ENCODE data around the gene FZD1. TPM values are rescaled to one million over a fixed set of nuclear protein-coding genes. Genes with fewer than 3 reads are reported as not detected.

Gene FZD1
- total RNA-seq, result under 1 TPM; 0.16 to 0.20 TPM

- ATAC-seq, result peak; percentile 90
- intact Hi-C loops (cut with micrococcal nuclease), result loop anchor here (10.0 kb wide), 1 partner anchor 179 kb away; no protein-coding TSS in a partner anchor
These were observed at the start of gene FZD1 for GRCh38 chr7:91264046-91264923. TSS of gene FZD1 (plus strand) at chr7:91264433. CDS start at chr7:91264881, 448 bp downstream.

DNA sequence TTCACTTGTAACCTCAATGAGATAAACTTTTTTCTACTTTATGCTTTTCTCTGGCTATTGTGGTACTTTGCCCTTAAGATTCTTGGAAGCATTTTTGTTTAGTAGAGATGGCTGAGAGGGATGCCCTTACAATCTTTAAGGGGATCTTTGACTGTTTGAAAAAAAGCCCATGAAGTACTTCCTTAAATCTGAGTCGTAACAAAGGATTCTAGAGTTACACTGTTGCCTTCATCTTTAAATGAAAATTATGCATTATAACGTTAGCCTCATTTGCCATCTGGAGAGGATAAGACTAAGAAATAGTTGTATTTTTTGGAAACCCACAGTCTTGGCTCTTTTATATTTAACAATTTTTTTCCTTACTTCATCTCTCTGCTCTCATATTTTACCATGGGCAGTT is 37.8 kb upstream of the FZD1 start:
- POLR2A ChIA-PET, result no interaction called here
- Mint-ChIP-seq H3K27ac (no peak overlapping the region), H3K4me1 (ENCODE audit: low read depth) (no peaks in the 10 kb centered on the region), H3K4me3 (no peak overlapping the region), H3K9me3 (no peaks in the 10 kb centered on the region), H3K36me3 (ENCODE audit: low read depth) (no peaks in the 10 kb centered on the region), H3K27me3 (no peaks in the 10 kb centered on the region)
- DNase-seq (no peak), ATAC-seq (no peak)
- CTCF ChIA-PET, result no interaction called here
- intact Hi-C loops (cut with micrococcal nuclease), result no loop called here
- TF ChIP-seq, protein P1, sequence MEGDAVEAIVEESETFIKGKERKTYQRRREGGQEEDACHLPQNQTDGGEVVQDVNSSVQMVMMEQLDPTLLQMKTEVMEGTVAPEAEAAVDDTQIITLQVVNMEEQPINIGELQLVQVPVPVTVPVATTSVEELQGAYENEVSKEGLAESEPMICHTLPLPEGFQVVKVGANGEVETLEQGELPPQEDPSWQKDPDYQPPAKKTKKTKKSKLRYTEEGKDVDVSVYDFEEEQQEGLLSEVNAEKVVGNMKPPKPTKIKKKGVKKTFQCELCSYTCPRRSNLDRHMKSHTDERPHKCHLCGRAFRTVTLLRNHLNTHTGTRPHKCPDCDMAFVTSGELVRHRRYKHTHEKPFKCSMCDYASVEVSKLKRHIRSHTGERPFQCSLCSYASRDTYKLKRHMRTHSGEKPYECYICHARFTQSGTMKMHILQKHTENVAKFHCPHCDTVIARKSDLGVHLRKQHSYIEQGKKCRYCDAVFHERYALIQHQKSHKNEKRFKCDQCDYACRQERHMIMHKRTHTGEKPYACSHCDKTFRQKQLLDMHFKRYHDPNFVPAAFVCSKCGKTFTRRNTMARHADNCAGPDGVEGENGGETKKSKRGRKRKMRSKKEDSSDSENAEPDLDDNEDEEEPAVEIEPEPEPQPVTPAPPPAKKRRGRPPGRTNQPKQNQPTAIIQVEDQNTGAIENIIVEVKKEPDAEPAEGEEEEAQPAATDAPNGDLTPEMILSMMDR (IDR thresholded peaks at IDR 0.05), result no peak

More at GRCh38 chr7:91264046-91264923, at the start of gene FZD1:
- Mint-ChIP-seq H3K27ac (no peak within 1 kb of the TSS), H3K4me1 (ENCODE audit: low read depth) (peaks cover 3% of the 10 kb centered on the region), H3K27me3 (peaks cover 54% of the 10 kb centered on the region), H3K4me3 (peak within 1 kb of the TSS; percentile 71), H3K36me3 (ENCODE audit: low read depth) (no peaks in the 10 kb centered on the region), H3K9me3 (no peaks in the 10 kb centered on the region)
- DNase-seq, result peak; percentile 73
- POLR2A ChIA-PET, result no interaction called here
- TF ChIP-seq, protein P1 (IDR thresholded peaks at IDR 0.05), result no peak
- CTCF ChIA-PET, result no interaction called here

- Mint-ChIP-seq H3K27ac (no peak overlapping the region), H3K4me3 (no peak overlapping the region), H3K4me1 (ENCODE audit: low read depth) (no peaks in the 10 kb centered on the region), H3K27me3 (no peaks in the 10 kb centered on the region), H3K36me3 (ENCODE audit: low read depth) (no peaks in the 10 kb centered on the region), H3K9me3 (no peaks in the 10 kb centered on the region)
- intact Hi-C loops (cut with micrococcal nuclease), result no loop called here
- ATAC-seq, result no peak
- ChIA-PET POLR2A (interaction anchor here (0.6 kb wide), 1 partner anchor 70 kb away, joined by 3 read pairs; no protein-coding TSS in a partner anchor), CTCF (no interaction called here)
- no peak for DNase-seq
- TF ChIP-seq, protein P1 (IDR thresholded peaks at IDR 0.05), result no peak
These were observed 35.9 kb upstream of the FZD1 start for GRCh38 chr7:91228327-91228726.

- Mint-ChIP-seq H3K27ac (no peak overlapping the region), H3K9me3 (no peaks in the 10 kb centered on the region), H3K4me3 (no peak overlapping the region), H3K36me3 (ENCODE audit: low read depth) (no peaks in the 10 kb centered on the region), H3K4me1 (ENCODE audit: low read depth) (no peaks in the 10 kb centered on the region), H3K27me3 (peaks cover under 1% of the 10 kb centered on the region)
- CTCF ChIA-PET, result no interaction called here
- intact Hi-C loops (cut with micrococcal nuclease), result no loop called here
- DNase-seq (no peak), ATAC-seq (no peak)
- TF ChIP-seq, protein P1 (IDR thresholded peaks at IDR 0.05), result no peak
- POLR2A ChIA-PET, result no interaction called here
These were observed 35.2 kb upstream of the FZD1 start for GRCh38 chr7:91228927-91229558.

- Mint-ChIP-seq H3K36me3 (ENCODE audit: low read depth) (no peaks in the 10 kb centered on the region), H3K4me3 (no peak overlapping the region), H3K27ac (no peak overlapping the region), H3K4me1 (ENCODE audit: low read depth) (no peaks in the 10 kb centered on the region), H3K27me3 (peaks cover 4% of the 10 kb centered on the region), H3K9me3 (no peaks in the 10 kb centered on the region)
- ChIA-PET CTCF (no interaction called here), POLR2A (no interaction called here)
- TF ChIP-seq, protein P1 (IDR thresholded peaks at IDR 0.05), result no peak
- DNase-seq, result no peak
- intact Hi-C loops (cut with micrococcal nuclease), result no loop called here
- no peak for ATAC-seq
These were observed 34.1 kb upstream of the FZD1 start for GRCh38 chr7:91230100-91230499.
